ENCODE measurements around the gene BCKDHB.
"Not testable (repeated sequence)": the region's sequence is repeated elsewhere in the genome, so short reads cannot be mapped to it uniquely, and the experiment has no call there.

BCKDHB gene

DNA sequence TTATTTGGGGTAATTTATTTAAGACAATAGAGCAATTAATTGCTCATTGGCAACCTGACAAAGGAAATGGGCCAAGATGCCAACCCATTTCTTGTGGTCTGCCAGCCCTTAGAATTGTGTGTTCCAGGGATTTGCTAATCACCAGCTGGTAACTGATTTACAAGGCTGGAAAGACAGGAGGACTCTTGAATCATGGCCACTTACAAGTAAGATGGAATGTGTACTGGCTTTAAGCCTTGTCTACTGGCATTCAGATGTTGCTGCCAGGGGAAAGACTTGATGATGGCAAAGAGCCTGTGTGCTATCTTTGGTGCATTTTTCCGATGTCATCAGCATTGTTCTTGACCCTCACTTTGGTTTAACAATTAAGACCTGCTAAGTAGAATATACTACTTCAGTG, 91.0 kb downstream of the BCKDHB start:
- Histone ChIP-seq H3K27ac (ENCODE audit: low read depth, low read length) (no peak overlapping the region), H3K9ac (ENCODE audit: low read depth in 1 of 2, low read length in 2 of 2) (no peak overlapping the region), H3K4me3 (ENCODE audit: low read depth in 1 of 2, low read length in 2 of 2) (no peak overlapping the region), H3K9me3 (ENCODE audit: control insufficient read depth in 1 of 2, low read length in 2 of 2) (no peaks in the 10 kb centered on the region), H3K27me3 (ENCODE audit: control insufficient read depth in 1 of 2, insufficient read depth in 2 of 2, low read length in 2 of 2) (no peaks in the 10 kb centered on the region), H3K36me3 (ENCODE audit: control insufficient read depth in 1 of 2, insufficient read depth in 2 of 2, low read length in 2 of 2) (no peaks in the 10 kb centered on the region), H3K4me1 (ENCODE audit: control insufficient read depth in 1 of 2, insufficient read depth in 2 of 2, low read length in 2 of 2) (peaks cover 2 to 6% of the 10 kb centered on the region in 2 donors)

DNA sequence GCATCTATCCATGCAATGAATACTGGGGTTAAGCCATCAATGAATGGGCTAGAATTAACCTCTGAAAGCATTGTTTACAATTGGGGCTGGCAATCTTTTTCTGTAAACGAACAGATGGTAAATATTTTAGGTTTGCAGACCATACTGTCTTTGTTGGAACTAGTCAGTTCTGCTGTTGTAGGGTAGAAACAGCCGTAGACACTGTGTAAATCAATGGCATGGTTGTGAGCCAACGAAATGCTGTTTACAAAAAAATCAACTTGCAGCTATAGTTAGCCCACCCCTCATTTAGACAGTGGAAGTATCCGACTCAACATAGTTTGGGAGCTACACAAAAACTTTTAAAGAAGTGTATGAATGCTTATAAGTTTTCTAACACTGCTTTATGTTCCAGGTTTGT, 91.5 kb downstream of the BCKDHB start:
- Histone ChIP-seq H3K36me3 (ENCODE audit: control insufficient read depth in 1 of 2, insufficient read depth in 2 of 2, low read length in 2 of 2) (no peaks in the 10 kb centered on the region), H3K27ac (ENCODE audit: low read depth, low read length) (no peak overlapping the region), H3K27me3 (ENCODE audit: control insufficient read depth in 1 of 2, insufficient read depth in 2 of 2, low read length in 2 of 2) (no peaks in the 10 kb centered on the region), H3K4me1 (ENCODE audit: control insufficient read depth in 1 of 2, insufficient read depth in 2 of 2, low read length in 2 of 2) (peaks cover 2 to 7% of the 10 kb centered on the region in 2 donors), H3K9me3 (ENCODE audit: control insufficient read depth in 1 of 2, low read length in 2 of 2) (no peaks in the 10 kb centered on the region), H3K4me3 (ENCODE audit: low read depth in 1 of 2, low read length in 2 of 2) (no peak overlapping the region), H3K9ac (ENCODE audit: low read depth in 1 of 2, low read length in 2 of 2) (no peak overlapping the region)

DNA sequence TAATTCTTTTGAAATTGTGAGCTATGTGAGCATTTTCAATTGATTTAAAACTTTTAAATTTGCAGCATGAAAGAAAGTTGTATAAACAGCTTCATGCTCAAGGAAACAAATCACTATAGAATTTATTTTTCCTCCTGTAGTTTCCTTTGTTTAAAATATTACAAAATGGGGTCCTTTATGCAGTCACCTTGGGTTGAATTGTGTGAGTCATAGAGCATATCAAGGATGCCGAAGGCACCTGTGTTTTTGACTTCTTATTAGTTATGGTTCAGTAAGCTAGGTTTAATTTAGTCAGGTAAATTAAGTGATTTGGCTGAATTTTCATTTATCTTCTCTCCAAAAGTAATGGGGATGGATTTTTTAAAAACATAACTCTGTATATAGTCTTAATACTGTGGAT, 96.8 kb downstream of the BCKDHB start:
- Histone ChIP-seq H3K4me3 (ENCODE audit: low read depth in 1 of 2, low read length in 2 of 2) (no peak overlapping the region), H3K27me3 (ENCODE audit: control insufficient read depth in 1 of 2, insufficient read depth in 2 of 2, low read length in 2 of 2) (no peaks in the 10 kb centered on the region), H3K9ac (ENCODE audit: low read depth in 1 of 2, low read length in 2 of 2) (no peak overlapping the region), H3K4me1 (ENCODE audit: control insufficient read depth in 1 of 2, insufficient read depth in 2 of 2, low read length in 2 of 2) (peaks cover 0 to 9% of the 10 kb centered on the region in 2 donors), H3K27ac (ENCODE audit: low read depth, low read length) (no peak overlapping the region), H3K9me3 (ENCODE audit: control insufficient read depth in 1 of 2, low read length in 2 of 2) (no peaks in the 10 kb centered on the region), H3K36me3 (ENCODE audit: control insufficient read depth in 1 of 2, insufficient read depth in 2 of 2, low read length in 2 of 2) (peaks cover 0 to 3% of the 10 kb centered on the region in 2 donors)

- Histone ChIP-seq H3K36me3 (ENCODE audit: control insufficient read depth in 1 of 2, insufficient read depth in 2 of 2, low read length in 2 of 2) (peaks cover 0 to 3% of the 10 kb centered on the region in 2 donors), H3K9ac (ENCODE audit: low read depth in 1 of 2, low read length in 2 of 2) (no peak overlapping the region), H3K27me3 (ENCODE audit: control insufficient read depth in 1 of 2, insufficient read depth in 2 of 2, low read length in 2 of 2) (no peaks in the 10 kb centered on the region), H3K9me3 (ENCODE audit: control insufficient read depth in 1 of 2, low read length in 2 of 2) (no peaks in the 10 kb centered on the region), H3K4me1 (ENCODE audit: control insufficient read depth in 1 of 2, insufficient read depth in 2 of 2, low read length in 2 of 2) (peaks cover 0 to 9% of the 10 kb centered on the region in 2 donors), H3K27ac (ENCODE audit: low read depth, low read length) (no peak overlapping the region), H3K4me3 (ENCODE audit: low read depth in 1 of 2, low read length in 2 of 2) (no peak overlapping the region)
Measured at GRCh38 chr6:80205404-80205803, 98.9 kb downstream of the BCKDHB start.

DNA sequence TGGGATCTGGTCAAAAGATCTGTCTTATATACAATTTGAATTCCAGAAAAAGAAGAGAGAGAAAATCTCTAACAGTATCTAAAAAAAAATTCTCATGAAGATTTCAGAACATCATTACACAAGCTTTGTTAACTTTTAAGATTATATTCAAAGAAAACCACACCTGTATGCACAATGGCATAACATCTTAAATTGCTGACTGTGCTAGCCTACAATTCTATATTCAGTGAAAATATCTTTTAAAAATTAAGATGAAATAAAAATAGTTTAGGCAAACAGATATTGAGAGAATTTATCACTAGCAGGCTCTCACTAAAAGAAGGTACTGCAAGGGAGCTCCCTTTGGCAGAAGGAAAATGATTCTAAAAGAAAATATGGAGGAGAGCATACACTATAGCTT, 100.3 kb downstream of the BCKDHB start:
- H3K9me3 ChIP-seq (ENCODE audit: control insufficient read depth in 1 of 2, low read length in 2 of 2) = peaks cover 0 to 3% of the 10 kb centered on the region in 2 donors

GRCh38 chr6:80209430-80209829, 103.0 kb downstream of the BCKDHB start:
- Histone ChIP-seq H3K9me3 (ENCODE audit: control insufficient read depth in 1 of 2, low read length in 2 of 2) (peaks cover 0 to 3% of the 10 kb centered on the region in 2 donors), H3K27me3 (ENCODE audit: control insufficient read depth in 1 of 2, insufficient read depth in 2 of 2, low read length in 2 of 2) (no peaks in the 10 kb centered on the region), H3K4me3 (ENCODE audit: low read depth in 1 of 2, low read length in 2 of 2) (no peak overlapping the region), H3K36me3 (ENCODE audit: control insufficient read depth in 1 of 2, insufficient read depth in 2 of 2, low read length in 2 of 2) (peaks cover 3 to 7% of the 10 kb centered on the region in 2 donors), H3K9ac (ENCODE audit: low read depth in 1 of 2, low read length in 2 of 2) (no peak overlapping the region), H3K4me1 (ENCODE audit: control insufficient read depth in 1 of 2, insufficient read depth in 2 of 2, low read length in 2 of 2) (peaks cover 0 to 4% of the 10 kb centered on the region in 2 donors), H3K27ac (ENCODE audit: low read depth, low read length) (no peak overlapping the region)

More for the DNA sequence above, 100.3 kb downstream of the BCKDHB start:
- Histone ChIP-seq H3K36me3 (ENCODE audit: control insufficient read depth in 1 of 2, insufficient read depth in 2 of 2, low read length in 2 of 2) (peaks cover 3 to 7% of the 10 kb centered on the region in 2 donors), H3K27me3 (ENCODE audit: control insufficient read depth in 1 of 2, insufficient read depth in 2 of 2, low read length in 2 of 2) (no peaks in the 10 kb centered on the region), H3K27ac (ENCODE audit: low read depth, low read length) (no peak overlapping the region), H3K4me3 (ENCODE audit: low read depth in 1 of 2, low read length in 2 of 2) (no peak overlapping the region), H3K4me1 (ENCODE audit: control insufficient read depth in 1 of 2, insufficient read depth in 2 of 2, low read length in 2 of 2) (peaks cover 0 to 14% of the 10 kb centered on the region in 2 donors), H3K9ac (ENCODE audit: low read depth in 1 of 2, low read length in 2 of 2) (no peak overlapping the region)

DNA sequence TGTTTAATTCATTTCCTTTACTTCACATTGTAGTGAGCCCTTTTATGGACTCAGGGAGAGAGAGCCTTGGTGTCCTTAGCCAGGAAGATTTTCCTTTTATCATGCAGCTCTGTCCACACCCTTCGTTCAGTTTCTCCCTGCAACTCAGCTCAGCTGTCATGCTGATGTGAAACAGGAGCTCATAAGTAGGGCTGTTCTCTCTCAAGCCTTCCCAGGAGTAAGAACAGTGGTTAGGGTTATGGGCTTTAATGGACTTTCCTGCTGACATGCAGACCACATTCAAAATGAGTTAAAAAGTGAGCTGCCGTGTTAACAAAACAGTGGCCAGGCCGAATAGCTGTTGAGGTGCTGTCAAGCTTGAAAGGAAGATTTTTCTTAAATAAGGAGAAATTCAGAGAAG, 104.1 kb downstream of the BCKDHB start:
- H3K9ac ChIP-seq (ENCODE audit: low read depth in 1 of 2, low read length in 2 of 2) = no peak overlapping the region
- H3K9me3 ChIP-seq (ENCODE audit: control insufficient read depth in 1 of 2, low read length in 2 of 2) = peaks cover 0 to 3% of the 10 kb centered on the region in 2 donors
- H3K27ac ChIP-seq (ENCODE audit: low read depth, low read length) = no peak overlapping the region

GRCh38 chr6:80211286-80211685, 104.8 kb downstream of the BCKDHB start:
- H3K36me3 ChIP-seq (ENCODE audit: control insufficient read depth in 1 of 2, insufficient read depth in 2 of 2, low read length in 2 of 2) = peaks cover 0 to 7% of the 10 kb centered on the region in 2 donors
- H3K27me3 ChIP-seq (ENCODE audit: control insufficient read depth in 1 of 2, insufficient read depth in 2 of 2, low read length in 2 of 2) = no peaks in the 10 kb centered on the region
- H3K4me3 ChIP-seq (ENCODE audit: low read depth in 1 of 2, low read length in 2 of 2) = no peak overlapping the region
- no peak overlapping the region for H3K9ac ChIP-seq (ENCODE audit: low read depth in 1 of 2, low read length in 2 of 2)
- peaks cover 0 to 4% of the 10 kb centered on the region in 2 donors for H3K4me1 ChIP-seq (ENCODE audit: control insufficient read depth in 1 of 2, insufficient read depth in 2 of 2, low read length in 2 of 2)
- no peak overlapping the region for H3K27ac ChIP-seq (ENCODE audit: low read depth, low read length)
- H3K9me3 ChIP-seq (ENCODE audit: control insufficient read depth in 1 of 2, low read length in 2 of 2) = peaks cover 0 to 3% of the 10 kb centered on the region in 2 donors

More for the DNA sequence above, 104.1 kb downstream of the BCKDHB start:
- Histone ChIP-seq H3K4me3 (ENCODE audit: low read depth in 1 of 2, low read length in 2 of 2) (no peak overlapping the region), H3K4me1 (ENCODE audit: control insufficient read depth in 1 of 2, insufficient read depth in 2 of 2, low read length in 2 of 2) (peaks cover 0 to 4% of the 10 kb centered on the region in 2 donors), H3K27me3 (ENCODE audit: control insufficient read depth in 1 of 2, insufficient read depth in 2 of 2, low read length in 2 of 2) (no peaks in the 10 kb centered on the region), H3K36me3 (ENCODE audit: control insufficient read depth in 1 of 2, insufficient read depth in 2 of 2, low read length in 2 of 2) (peaks cover 0 to 7% of the 10 kb centered on the region in 2 donors)

- H3K4me1 ChIP-seq (ENCODE audit: control insufficient read depth in 1 of 2, insufficient read depth in 2 of 2, low read length in 2 of 2); H3K4me3 ChIP-seq (ENCODE audit: low read depth in 1 of 2, low read length in 2 of 2); H3K27ac ChIP-seq (ENCODE audit: low read depth, low read length); H3K9me3 ChIP-seq (ENCODE audit: control insufficient read depth in 1 of 2, low read length in 2 of 2); H3K9ac ChIP-seq (ENCODE audit: low read depth in 1 of 2, low read length in 2 of 2); H3K36me3 ChIP-seq (ENCODE audit: control insufficient read depth in 1 of 2, insufficient read depth in 2 of 2, low read length in 2 of 2); H3K27me3 ChIP-seq (ENCODE audit: control insufficient read depth in 1 of 2, insufficient read depth in 2 of 2, low read length in 2 of 2): not testable (repeated sequence)
Measured at GRCh38 chr6:80211890-80212289, 105.4 kb downstream of the BCKDHB start.

- Histone ChIP-seq H3K4me3 (ENCODE audit: low read depth in 1 of 2, low read length in 2 of 2) (no peak overlapping the region), H3K9me3 (ENCODE audit: control insufficient read depth in 1 of 2, low read length in 2 of 2) (peaks cover 0 to 3% of the 10 kb centered on the region in 2 donors), H3K9ac (ENCODE audit: low read depth in 1 of 2, low read length in 2 of 2) (no peak overlapping the region), H3K36me3 (ENCODE audit: control insufficient read depth in 1 of 2, insufficient read depth in 2 of 2, low read length in 2 of 2) (peaks cover 0 to 7% of the 10 kb centered on the region in 2 donors), H3K27me3 (ENCODE audit: control insufficient read depth in 1 of 2, insufficient read depth in 2 of 2, low read length in 2 of 2) (no peaks in the 10 kb centered on the region), H3K27ac (ENCODE audit: low read depth, low read length) (no peak overlapping the region), H3K4me1 (ENCODE audit: control insufficient read depth in 1 of 2, insufficient read depth in 2 of 2, low read length in 2 of 2) (peaks cover 0 to 4% of the 10 kb centered on the region in 2 donors)
Measured at GRCh38 chr6:80214436-80215022, 108.1 kb downstream of the BCKDHB start.
